Measurements from ENCODE around the gene TTF2. TPM values are rescaled to one million over a fixed set of nuclear protein-coding genes. Genes with fewer than 3 reads are reported as not detected.
A peak's percentile ranks its signal among the peaks of the same experiment; 100 is the strongest.
"Not testable (repeated sequence)": the region's sequence is repeated elsewhere in the genome, so short reads cannot be mapped to it uniquely, and the experiment has no call there.

TTF2 gene
- polyA plus RNA-seq, 4 donors: 1.8 to 18.6 (median 4.9) TPM

DNA sequence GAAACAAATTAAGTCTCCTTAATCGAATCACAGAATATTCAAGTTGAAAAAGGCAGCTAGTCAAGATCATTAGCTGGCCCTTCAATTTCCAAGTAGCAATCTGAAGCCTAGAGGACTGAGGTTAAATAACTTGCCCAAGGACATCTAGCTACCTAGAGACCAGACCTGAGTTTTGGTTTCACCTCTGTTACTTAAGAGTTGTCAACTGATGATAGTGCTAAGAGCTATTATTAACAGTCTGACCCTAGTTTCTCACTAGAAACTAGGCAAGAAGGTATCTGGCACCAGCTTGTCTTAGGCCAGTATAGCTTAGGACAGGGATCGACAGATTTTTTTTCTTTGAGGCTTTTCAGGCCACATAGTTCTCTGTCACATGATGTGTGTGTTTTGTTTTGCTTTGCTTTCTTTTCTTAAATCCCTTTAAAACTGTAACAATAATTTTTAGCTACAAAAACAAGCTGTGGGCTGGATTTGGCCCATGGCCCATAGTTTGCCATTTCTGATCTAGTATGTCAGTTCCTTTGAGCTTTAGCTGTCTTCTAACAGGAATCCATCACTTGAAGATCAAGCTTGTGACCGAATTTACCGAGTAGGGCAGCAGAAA, 38.3 kb downstream of the TTF2 start:
- WGBS, 3 donors: 95 to 96% (median 95%) methylated on average over 4 of the region's 4 CpGs
- DNase-seq (no peak), FAIRE-seq (no peak)
- Histone ChIP-seq H3K36me3 (ENCODE audit: control insufficient read depth in 3 of 3, insufficient read depth in 2 of 3, low read depth in 1 of 3, low read length in 3 of 3) (peaks cover 4 to 17% (median 8%) of the 10 kb centered on the region in 3 donors), H3K4me1 (ENCODE audit: control insufficient read depth in 3 of 3, insufficient read depth in 2 of 3, low read depth in 1 of 3, low read length in 2 of 3) (peaks cover 0 to 9% (median 2%) of the 10 kb centered on the region in 3 donors), H3K9me3 (ENCODE audit: control insufficient read depth in 2 of 2, insufficient read depth in 1 of 2, low read depth in 1 of 2, low read length in 1 of 2) (no peaks in the 10 kb centered on the region), H3K27me3 (ENCODE audit: control insufficient read depth in 3 of 3, insufficient read depth in 3 of 3, low read length in 3 of 3) (no peaks in the 10 kb centered on the region), H3K4me3 (ENCODE audit: low read depth in 1 of 3, low read length in 3 of 3) (no peak overlapping the region), H3K27ac (ENCODE audit: low read depth in 1 of 3, low read length in 2 of 3) (no peak overlapping the region)

DNA sequence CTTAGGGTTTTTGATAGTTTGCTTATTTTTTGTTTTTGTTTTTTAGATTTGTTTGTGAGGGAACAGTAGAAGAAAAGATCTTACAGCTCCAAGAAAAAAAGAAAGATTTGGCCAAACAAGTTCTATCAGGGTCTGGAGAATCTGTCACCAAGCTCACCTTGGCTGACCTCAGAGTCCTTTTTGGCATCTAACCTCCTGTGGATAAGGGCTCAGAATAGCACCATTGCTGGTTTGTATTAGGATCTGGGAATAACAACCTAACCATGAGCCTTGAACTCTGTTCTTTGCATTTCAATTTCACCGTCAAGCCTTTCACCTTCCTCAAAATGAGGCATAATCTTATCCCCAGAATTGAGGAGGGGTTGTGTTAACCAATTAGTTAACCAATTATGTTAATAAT, 41.2 kb downstream of the TTF2 start:
- 79 to 95% (median 94%) methylated on average over 1 of the region's 1 CpG for WGBS, 3 donors
- no peaks in the 10 kb centered on the region for H3K9me3 ChIP-seq (ENCODE audit: control insufficient read depth in 2 of 2, insufficient read depth in 1 of 2, low read depth in 1 of 2, low read length in 1 of 2)
- DNase-seq: no peak
- no peaks in the 10 kb centered on the region for H3K27me3 ChIP-seq (ENCODE audit: control insufficient read depth in 3 of 3, insufficient read depth in 3 of 3, low read length in 3 of 3)
- peaks cover 0 to 5% (median 3%) of the 10 kb centered on the region in 3 donors for H3K4me1 ChIP-seq (ENCODE audit: control insufficient read depth in 3 of 3, insufficient read depth in 2 of 3, low read depth in 1 of 3, low read length in 2 of 3)
- H3K36me3 ChIP-seq (ENCODE audit: control insufficient read depth in 3 of 3, insufficient read depth in 2 of 3, low read depth in 1 of 3, low read length in 3 of 3): peaks cover 4 to 11% (median 8%) of the 10 kb centered on the region in 3 donors
- no peak for FAIRE-seq
- H3K4me3 ChIP-seq (ENCODE audit: low read depth in 1 of 3, low read length in 3 of 3): no peak overlapping the region
- no peak overlapping the region for H3K27ac ChIP-seq (ENCODE audit: low read depth in 1 of 3, low read length in 2 of 3)

DNA sequence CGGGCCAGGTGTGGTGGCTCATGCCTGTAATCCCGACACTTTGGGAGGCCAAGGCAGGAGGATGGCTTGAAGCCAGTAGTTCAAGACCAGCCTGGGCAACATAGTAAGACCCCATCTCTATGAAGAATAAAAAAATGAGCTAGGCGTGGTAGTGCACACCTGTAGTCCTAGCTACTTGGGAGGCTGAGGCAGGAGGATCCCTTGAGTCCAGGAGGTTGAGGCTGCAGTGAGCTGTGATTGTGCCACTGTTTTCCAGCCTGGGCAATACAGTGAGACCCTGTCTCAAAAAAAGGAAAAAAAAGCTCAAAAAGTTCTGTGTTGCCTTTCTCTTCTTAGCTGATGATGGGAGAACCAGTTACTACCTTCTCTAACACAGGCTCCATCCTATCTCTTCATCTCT, 41.7 kb downstream of the TTF2 start:
- H3K9me3 ChIP-seq (ENCODE audit: control insufficient read depth in 2 of 2, insufficient read depth in 1 of 2, low read depth in 1 of 2, low read length in 1 of 2); FAIRE-seq; H3K4me3 ChIP-seq (ENCODE audit: low read depth in 1 of 3, low read length in 3 of 3); DNase-seq; H3K27me3 ChIP-seq (ENCODE audit: control insufficient read depth in 3 of 3, insufficient read depth in 3 of 3, low read length in 3 of 3); H3K27ac ChIP-seq (ENCODE audit: low read depth in 1 of 3, low read length in 2 of 3); H3K4me1 ChIP-seq (ENCODE audit: control insufficient read depth in 3 of 3, insufficient read depth in 2 of 3, low read depth in 1 of 3, low read length in 2 of 3): not testable (repeated sequence)
- H3K36me3 ChIP-seq (ENCODE audit: control insufficient read depth in 3 of 3, insufficient read depth in 2 of 3, low read depth in 1 of 3, low read length in 3 of 3): peaks cover 4 to 11% (median 8%) of the 10 kb centered on the region in 3 donors
- 95 to 100% (median 96%) methylated on average over 3 of the region's 3 CpGs for WGBS, 3 donors

DNA sequence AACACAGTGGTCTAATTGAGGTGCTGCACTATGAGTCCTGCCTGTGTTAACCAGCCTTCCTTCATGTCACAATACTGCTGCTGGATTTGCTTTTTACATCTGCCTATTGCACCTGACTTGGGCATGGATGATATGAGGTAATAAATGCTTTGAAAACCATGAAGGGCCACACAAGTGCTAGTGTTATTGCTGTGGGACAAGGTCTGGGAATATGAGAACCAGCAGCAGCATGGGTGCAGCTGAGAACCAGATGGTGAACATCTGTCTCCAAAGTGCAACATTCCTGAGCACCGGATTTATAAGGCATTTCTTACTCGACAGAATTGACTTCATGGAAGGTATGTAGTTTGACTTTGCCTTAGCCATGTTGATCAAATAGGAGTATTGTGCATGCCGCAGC, 44.9 kb downstream of the TTF2 start:
- 72 to 90% (median 89%) methylated on average over 3 of the region's 3 CpGs for WGBS, 3 donors
- peak in 1 of 2 donors; percentile 52 for DNase-seq
- H3K4me3 ChIP-seq (ENCODE audit: low read depth in 1 of 3, low read length in 3 of 3): no peak overlapping the region
- FAIRE-seq: no peak
- no peaks in the 10 kb centered on the region for H3K9me3 ChIP-seq (ENCODE audit: control insufficient read depth in 2 of 2, insufficient read depth in 1 of 2, low read depth in 1 of 2, low read length in 1 of 2)
- peaks cover 0 to 5% (median 0%) of the 10 kb centered on the region in 3 donors for H3K4me1 ChIP-seq (ENCODE audit: control insufficient read depth in 3 of 3, insufficient read depth in 2 of 3, low read depth in 1 of 3, low read length in 2 of 3)
- no peak overlapping the region for H3K27ac ChIP-seq (ENCODE audit: low read depth in 1 of 3, low read length in 2 of 3)
- H3K36me3 ChIP-seq (ENCODE audit: control insufficient read depth in 3 of 3, insufficient read depth in 2 of 3, low read depth in 1 of 3, low read length in 3 of 3): peaks cover 2 to 14% (median 2%) of the 10 kb centered on the region in 3 donors
- no peaks in the 10 kb centered on the region for H3K27me3 ChIP-seq (ENCODE audit: control insufficient read depth in 3 of 3, insufficient read depth in 3 of 3, low read length in 3 of 3)

DNA sequence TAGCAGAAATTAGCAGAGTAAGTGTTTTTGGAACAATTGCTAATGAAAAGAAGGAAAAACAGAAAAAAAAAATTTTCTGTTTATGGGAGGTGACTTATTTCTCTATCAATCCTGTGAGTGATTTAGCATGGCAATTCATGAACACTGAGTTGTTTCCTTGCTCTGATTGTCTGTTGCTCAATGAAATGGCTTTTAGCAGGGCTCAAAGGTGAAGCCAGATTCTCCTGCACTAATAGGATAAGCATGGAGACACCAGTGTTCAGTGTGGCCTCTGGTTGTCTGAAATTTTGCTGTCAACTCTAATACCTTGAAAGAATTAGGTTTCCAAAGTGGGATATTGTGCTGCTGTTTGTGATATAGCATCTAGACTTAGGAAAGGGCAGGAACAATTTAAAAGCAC, 45.6 kb downstream of the TTF2 start:
- Histone ChIP-seq H3K4me1 (ENCODE audit: control insufficient read depth in 3 of 3, insufficient read depth in 2 of 3, low read depth in 1 of 3, low read length in 2 of 3) (peaks cover 0 to 5% (median 0%) of the 10 kb centered on the region in 3 donors), H3K27me3 (ENCODE audit: control insufficient read depth in 3 of 3, insufficient read depth in 3 of 3, low read length in 3 of 3) (no peaks in the 10 kb centered on the region), H3K9me3 (ENCODE audit: control insufficient read depth in 2 of 2, insufficient read depth in 1 of 2, low read depth in 1 of 2, low read length in 1 of 2) (no peaks in the 10 kb centered on the region), H3K27ac (ENCODE audit: low read depth in 1 of 3, low read length in 2 of 3) (no peak overlapping the region), H3K36me3 (ENCODE audit: control insufficient read depth in 3 of 3, insufficient read depth in 2 of 3, low read depth in 1 of 3, low read length in 3 of 3) (peaks cover 0 to 9% (median 2%) of the 10 kb centered on the region in 3 donors), H3K4me3 (ENCODE audit: low read depth in 1 of 3, low read length in 3 of 3) (no peak overlapping the region)
- FAIRE-seq (no peak), DNase-seq (peak; percentile 37 to 64)

DNA sequence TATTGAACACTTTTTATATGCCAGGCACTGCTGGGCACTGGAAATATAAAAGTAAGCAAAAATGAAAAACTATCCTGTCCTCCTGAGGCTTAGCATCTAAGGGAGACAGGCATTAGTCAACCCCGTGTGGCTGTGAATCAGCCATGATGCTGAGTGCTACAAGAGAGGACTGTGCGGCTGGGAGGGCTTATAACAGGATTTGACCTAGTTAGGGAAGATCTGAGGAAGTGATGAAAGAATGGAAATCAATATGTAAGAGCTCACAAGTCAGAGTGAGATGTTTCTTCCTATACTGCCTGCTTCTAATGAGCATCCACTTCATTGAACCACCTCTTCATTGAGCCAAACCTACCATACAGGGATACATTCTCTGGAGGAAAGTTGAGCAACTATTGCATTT, 46.4 kb downstream of the TTF2 start:
- no peaks in the 10 kb centered on the region for H3K27me3 ChIP-seq (ENCODE audit: control insufficient read depth in 3 of 3, insufficient read depth in 3 of 3, low read length in 3 of 3)
- FAIRE-seq (no peak), DNase-seq (no peak)
- 88 to 95% (median 90%) methylated on average over 2 of the region's 2 CpGs for WGBS, 3 donors
- H3K4me3 ChIP-seq (ENCODE audit: low read depth in 1 of 3, low read length in 3 of 3): no peak overlapping the region
- no peaks in the 10 kb centered on the region for H3K9me3 ChIP-seq (ENCODE audit: control insufficient read depth in 2 of 2, insufficient read depth in 1 of 2, low read depth in 1 of 2, low read length in 1 of 2)
- peaks cover 0 to 5% (median 0%) of the 10 kb centered on the region in 3 donors for H3K4me1 ChIP-seq (ENCODE audit: control insufficient read depth in 3 of 3, insufficient read depth in 2 of 3, low read depth in 1 of 3, low read length in 2 of 3)
- no peak overlapping the region for H3K27ac ChIP-seq (ENCODE audit: low read depth in 1 of 3, low read length in 2 of 3)
- peaks cover 0 to 9% (median 2%) of the 10 kb centered on the region in 3 donors for H3K36me3 ChIP-seq (ENCODE audit: control insufficient read depth in 3 of 3, insufficient read depth in 2 of 3, low read depth in 1 of 3, low read length in 3 of 3)

DNA sequence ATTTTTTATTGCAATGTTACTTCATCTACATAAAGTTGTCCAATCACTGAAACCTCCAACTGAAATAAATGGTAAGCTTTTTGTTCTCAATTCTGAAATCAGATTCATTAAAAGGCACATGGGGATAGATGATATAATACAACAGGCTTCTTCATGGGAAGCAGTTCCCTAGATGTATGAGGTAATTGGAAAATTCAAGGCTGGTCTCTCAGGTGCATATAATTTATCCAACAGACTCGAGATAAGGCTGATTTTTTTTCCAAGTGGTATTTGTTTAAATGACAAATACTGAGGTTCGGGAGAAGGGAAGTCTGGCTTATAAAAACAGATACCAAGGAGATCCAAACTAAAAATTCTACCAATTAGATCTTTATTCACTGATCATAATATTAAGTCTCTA, 47.2 kb downstream of the TTF2 start:
- H3K36me3 ChIP-seq (ENCODE audit: control insufficient read depth in 3 of 3, insufficient read depth in 2 of 3, low read depth in 1 of 3, low read length in 3 of 3): peaks cover 0 to 3% (median 0%) of the 10 kb centered on the region in 3 donors
- no peak overlapping the region for H3K27ac ChIP-seq (ENCODE audit: low read depth in 1 of 3, low read length in 2 of 3)
- no peaks in the 10 kb centered on the region for H3K27me3 ChIP-seq (ENCODE audit: control insufficient read depth in 3 of 3, insufficient read depth in 3 of 3, low read length in 3 of 3)
- DNase-seq (no peak), FAIRE-seq (no peak)
- WGBS, 3 donors: 66 to 82% (median 70%) methylated on average over 2 of the region's 2 CpGs
- H3K9me3 ChIP-seq (ENCODE audit: control insufficient read depth in 2 of 2, insufficient read depth in 1 of 2, low read depth in 1 of 2, low read length in 1 of 2): no peaks in the 10 kb centered on the region
- H3K4me1 ChIP-seq (ENCODE audit: control insufficient read depth in 3 of 3, insufficient read depth in 2 of 3, low read depth in 1 of 3, low read length in 2 of 3): peaks cover 0 to 5% (median 0%) of the 10 kb centered on the region in 3 donors
- no peak overlapping the region for H3K4me3 ChIP-seq (ENCODE audit: low read depth in 1 of 3, low read length in 3 of 3)

DNA sequence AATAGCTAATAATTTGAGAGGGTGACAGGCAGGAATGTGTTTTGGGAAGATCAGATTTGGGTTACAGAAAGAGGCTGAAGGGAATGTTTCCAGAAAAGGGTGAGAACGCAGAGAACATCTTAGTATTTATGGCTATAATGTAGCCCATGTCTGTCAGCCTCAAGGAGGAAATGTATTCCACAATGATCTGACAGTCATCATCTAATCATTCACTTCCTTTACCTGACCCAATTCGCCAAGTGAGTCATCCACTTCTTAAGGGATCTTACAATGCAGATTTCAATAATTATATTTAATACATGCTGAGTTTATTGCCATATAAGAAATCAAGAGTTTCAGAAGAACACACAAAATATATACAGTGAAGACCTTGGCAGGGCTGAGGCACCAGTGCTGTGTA, 50.6 kb downstream of the TTF2 start:
- H3K36me3 ChIP-seq (ENCODE audit: control insufficient read depth in 3 of 3, insufficient read depth in 2 of 3, low read depth in 1 of 3, low read length in 3 of 3): peaks cover 0 to 9% (median 0%) of the 10 kb centered on the region in 3 donors
- 79 to 94% (median 83%) methylated on average over 2 of the region's 2 CpGs for WGBS, 3 donors
- H3K9me3 ChIP-seq (ENCODE audit: control insufficient read depth in 2 of 2, insufficient read depth in 1 of 2, low read depth in 1 of 2, low read length in 1 of 2): no peaks in the 10 kb centered on the region
- no peaks in the 10 kb centered on the region for H3K27me3 ChIP-seq (ENCODE audit: control insufficient read depth in 3 of 3, insufficient read depth in 3 of 3, low read length in 3 of 3)
- FAIRE-seq (no peak), DNase-seq (no peak)
- H3K27ac ChIP-seq (ENCODE audit: low read depth in 1 of 3, low read length in 2 of 3): no peak overlapping the region
- no peaks in the 10 kb centered on the region for H3K4me1 ChIP-seq (ENCODE audit: control insufficient read depth in 3 of 3, insufficient read depth in 2 of 3, low read depth in 1 of 3, low read length in 2 of 3)
- H3K4me3 ChIP-seq (ENCODE audit: low read depth in 1 of 3, low read length in 3 of 3): no peak overlapping the region

Measured in small intestine (tissue), 7 donors.